ENCODE data around the gene CHIA. TPM values are rescaled to one million over a fixed set of nuclear protein-coding genes. Genes with fewer than 3 reads are reported as not detected.

Gene CHIA
- total RNA-seq, 1 experiment from 2014 or later: not detected

GRCh38 chr1:111256988-111257658 lies 33.5 kb upstream of the CHIA start:
- no peak overlapping the region for H3K4me3 Mint-ChIP-seq
- no peaks in the 10 kb centered on the region for H3K79me2 ChIP-seq (ENCODE audit: insufficient read depth, low read length)

More at GRCh38 chr1:111256988-111257658, 33.5 kb upstream of the CHIA start:
- peaks cover 0 to 3% (median 0%) of the 10 kb centered on the region in 3 experiments; a peak in 2 of 7 replicates for H3K36me3 Mint-ChIP-seq (ENCODE audit: insufficient read depth in 1 of 3, low read depth in 3 of 3)
- no peak overlapping the region for H4K91ac ChIP-seq (ENCODE audit: insufficient read length, low read depth, low read length)
- WGBS (ENCODE audit: extremely low coverage, insufficient read length, low lambda C conversion rate): no CpG with 5 or more reads among the region's 8 CpGs
- H3K79me1 ChIP-seq (ENCODE audit: insufficient read depth, low read depth, low read length, poor library complexity, severe bottlenecking): no peaks in the 10 kb centered on the region
- H3K9me3 Mint-ChIP-seq: peaks cover 0 to 2% of the 10 kb centered on the region in 2 experiments; a peak in 3 of 5 replicates
- no peak overlapping the region for H2BK5ac ChIP-seq (ENCODE audit: insufficient read length, low read length)
- H3K9ac ChIP-seq (ENCODE audit: extremely low read depth, insufficient read length, low read length): no peak overlapping the region
- H2BK20ac ChIP-seq (ENCODE audit: low read depth, low read length, poor library complexity, severe bottlenecking): no peak overlapping the region
- H3K4me1 ChIP-seq (ENCODE audit: insufficient read depth, low read length): no peaks in the 10 kb centered on the region; the same call in 1 of the 2 replicates
- no peak for TF ChIP-seq CTCF (conservative IDR thresholded peaks at IDR 0.05)
- H3K27ac ChIP-seq (ENCODE audit: insufficient read length, low read depth, low read length): no peak overlapping the region
- H3K14ac ChIP-seq (ENCODE audit: insufficient read depth, low read length): no peak overlapping the region
- H3K27me3 ChIP-seq (ENCODE audit: insufficient read depth, low read length): no peaks in the 10 kb centered on the region
- H3T11ph ChIP-seq (ENCODE audit: low read length): no peak overlapping the region
- H3K4me1 Mint-ChIP-seq: peaks cover 17 to 22% of the 10 kb centered on the region in 2 experiments
- no peak overlapping the region for H3K4ac ChIP-seq (ENCODE audit: low read depth, low read length)
- H3K27me3 Mint-ChIP-seq (ENCODE audit: low read depth): peaks cover 7% of the 10 kb centered on the region
- no peak overlapping the region for H3K18ac ChIP-seq (ENCODE audit: insufficient read length, low read depth, low read length)
- H2BK120ac ChIP-seq (ENCODE audit: low read depth, low read length, poor library complexity, severe bottlenecking): no peak overlapping the region
- H3K9me3 ChIP-seq (ENCODE audit: control insufficient read depth, low read depth, low read length): no peaks in the 10 kb centered on the region
- no peak overlapping the region for H2AFZ ChIP-seq (ENCODE audit: low read length)
- no peak for DNase-seq
- no peak overlapping the region for H2BK12ac ChIP-seq (ENCODE audit: insufficient read length, low read depth, low read length)
- H4K20me1 ChIP-seq (ENCODE audit: control insufficient read depth, insufficient read depth, insufficient read length): no peaks in the 10 kb centered on the region
- no peak overlapping the region for H4K5ac ChIP-seq (ENCODE audit: insufficient read length, low read depth, low read length)
- H3K27ac Mint-ChIP-seq: no peak overlapping the region
- no peak overlapping the region for H4K8ac ChIP-seq (replicated peaks; ENCODE audit: insufficient read length, low read depth, low read length)
- no peak overlapping the region for H2AK5ac ChIP-seq (ENCODE audit: insufficient read length, low read length)
- H3K23me2 ChIP-seq (ENCODE audit: insufficient read length, low read depth, low read length, poor library complexity, severe bottlenecking): no peaks in the 10 kb centered on the region
- no peak overlapping the region for H3K56ac ChIP-seq (ENCODE audit: insufficient read length, low read depth, low read length)
- H3K23ac ChIP-seq (ENCODE audit: insufficient read length, low read depth, low read length): no peak overlapping the region
- H3K4me2 ChIP-seq (ENCODE audit: insufficient read depth, insufficient read length, low read length): no peak overlapping the region
- H2BK15ac ChIP-seq (ENCODE audit: low read depth, low read length): no peak overlapping the region

Data from H9 (cell line).